Fibroblast of lung (primary cell): ENCODE data around the gene ABHD5.

Experiments used
- CTCF ChIP-seq, 2 donors: IDR thresholded peaks in 1 of 2; conservative IDR thresholded peaks in 1 of 2; 1 replicate in 1 of 2; 2 replicates in 1 of 2; pipeline ENCODE4 v1.5.1; 2011 to 2012; ENCODE audit warnings: low read length in 2 of 2, control low read depth in 1 of 2, inconsistent platforms in 1 of 2, low read depth in 1 of 2, mild to moderate bottlenecking in 1 of 2
- EZH2 ChIP-seq: IDR thresholded peaks from 2 replicates; pipeline ENCODE4 v1.5.1; 2012; ENCODE audit warnings: low read length, control low read depth, mild to moderate bottlenecking; ENCODE audit errors: missing control alignments

GRCh38 chr3:43692971-43693370, 2.2 kb downstream of the ABHD5 start:
- TF ChIP-seq CTCF (conservative IDR thresholded peaks at IDR 0.05 in 1 of 2, IDR thresholded peaks at IDR 0.05 in 1 of 2; ENCODE audit: low read depth in 1 of 2, low read length in 2 of 2) (no peak), EZH2 (no peak)
